Small intestine (tissue), 16 donors: ENCODE measurements around the gene PNN. TPM values are rescaled to one million over a fixed set of nuclear protein-coding genes. Genes with fewer than 3 reads are reported as not detected.
A peak's percentile ranks its signal among the peaks of the same experiment; 100 is the strongest.
"Not testable (repeated sequence)": the region's sequence is repeated elsewhere in the genome, so short reads cannot be mapped to it uniquely, and the experiment has no call there.

ENCODE experiments used
- DNase-seq, 2 donors: peaks; one replicate each; pipeline versions ENCODE4 v3.0.0 to v3.0.0-alpha.2; 2013
- FAIRE-seq: peaks from 2 replicates; lab custom pipeline; 2012; peaks lifted over from hg19 to GRCh38; lab: Jason Lieb, UNC
- H3K27ac ChIP-seq, 3 donors: one replicate each; pipeline ENCODE4 v1.5.1; 2013; ENCODE audit warnings: low read length in 2 of 3, mild to moderate bottlenecking in 2 of 3, control low read depth in 1 of 3, inconsistent platforms in 1 of 3, low read depth in 1 of 3, moderate library complexity in 1 of 3
- H3K27me3 ChIP-seq, 3 donors: one replicate each; pipeline ENCODE4 v1.6.1; 2013; ENCODE audit warnings: low read length in 3 of 3, inconsistent platforms in 1 of 3; ENCODE audit not compliant: control insufficient read depth in 3 of 3, insufficient read depth in 3 of 3
- H3K36me3 ChIP-seq, 3 donors: one replicate each; pipeline ENCODE4 v1.6.1; 2013; ENCODE audit warnings: low read length in 3 of 3, inconsistent platforms in 1 of 3, low read depth in 1 of 3, mild to moderate bottlenecking in 1 of 3, moderate library complexity in 1 of 3; ENCODE audit not compliant: control insufficient read depth in 3 of 3, insufficient read depth in 2 of 3
- H3K4me1 ChIP-seq, 3 donors: one replicate each; pipeline ENCODE4 v1.6.1; 2013; ENCODE audit warnings: low read length in 2 of 3, inconsistent platforms in 1 of 3, low read depth in 1 of 3, mild to moderate bottlenecking in 1 of 3, moderate library complexity in 1 of 3; ENCODE audit not compliant: control insufficient read depth in 3 of 3, insufficient read depth in 2 of 3
- H3K4me3 ChIP-seq, 3 donors: one replicate each; pipeline ENCODE4 v1.5.1; 2013; ENCODE audit warnings: low read length in 3 of 3, control low read depth in 1 of 3, inconsistent platforms in 1 of 3, low read depth in 1 of 3, mild to moderate bottlenecking in 1 of 3, moderate library complexity in 1 of 3
- H3K9me3 ChIP-seq, 2 donors: one replicate each; pipeline ENCODE4 v1.6.1; 2013; ENCODE audit warnings: low read depth in 1 of 2, low read length in 1 of 2; ENCODE audit not compliant: control insufficient read depth in 2 of 2, insufficient read depth in 1 of 2
- WGBS, 3 donors: extraction: QIAGEN DNeasy Blood & Tissue Kit; methylation state at CpG; one replicate each; pipeline ENCODE4 v1.1.7; 2013; 5-methylcytosine and 5-hydroxymethylcytosine counted together
- long read RNA-seq, 10 donors: transcript quantifications; one replicate each; lab custom pipeline, GENCODE V29; 2026
- polyA plus RNA-seq, 4 donors: library from polyadenylated mRNA; stranded (reverse) in 3 of 4; unstranded in 1 of 4; fragments of 200-250 nt in 3 of 4; fragments of 120-200 nt in 1 of 4; gene quantifications; one replicate each; pipeline versions ENCODE4 v1.2.1 to v1.2.3, GENCODE V29; 2013
- donor health status: healthy with polysubstance abuse.
- donor health status: control.
- donor health status: control.
- donor health status: Bipolar disorder and iron deficiency.
- donor health status: healthy.

PNN gene
- 100 to 1,000 TPM in 1 of 4 donors, 10 to 100 TPM in 3; 21.1 to 129 (median 29.2) TPM for polyA plus RNA-seq
- long read RNA-seq, donor 1, result 0 reads
- long read RNA-seq, donor 2, transcript PNN-201 (9 exons, 3,576 nt), result major isoform, 24 of 106 reads
- long read RNA-seq, donor 2, transcript PNN-204 (3 exons, 583 nt), result minor isoform, 10 of 106 reads
- long read RNA-seq, donor 2, partial matches to known transcripts, result 72 of 106 reads
- long read RNA-seq, donor 2, other reads (novel, unspliced or antisense), result 0 of 106 reads
- long read RNA-seq, donor 3, transcript PNN-204 (3 exons, 583 nt), result minor isoform, 5 of 52 reads
- long read RNA-seq, donor 3, transcript PNN-201 (9 exons, 3,576 nt), result major isoform, 24 of 52 reads
- long read RNA-seq, donor 3, partial matches to known transcripts, result 20 of 52 reads
- long read RNA-seq, donor 3, other reads (novel, unspliced or antisense), result 0 of 52 reads
- long read RNA-seq, donor 4, result 0 reads
- long read RNA-seq, donor 5, transcript PNN-204 (3 exons, 583 nt), result major isoform, 5 of 23 reads
- long read RNA-seq, donor 5, transcript PNN-201 (9 exons, 3,576 nt), result major isoform, 5 of 23 reads
- long read RNA-seq, donor 5, partial matches to known transcripts, result 13 of 23 reads
- long read RNA-seq, donor 5, other reads (novel, unspliced or antisense), result 0 of 23 reads
- long read RNA-seq, donor 6, transcript PNN-201 (9 exons, 3,576 nt), result major isoform, 25 of 100 reads
- long read RNA-seq, donor 6, transcript PNN-204 (3 exons, 583 nt), result minor isoform, 8 of 100 reads
- long read RNA-seq, donor 6, partial matches to known transcripts, result 66 of 100 reads
- long read RNA-seq, donor 6, other reads (novel, unspliced or antisense), result 0 of 100 reads
- long read RNA-seq, donor 7, result 0 reads
- long read RNA-seq, donor 8, partial matches to known transcripts, result 0 of 2 reads
- long read RNA-seq, donor 8, other reads (novel, unspliced or antisense), result 0 of 2 reads
- long read RNA-seq, donor 9, transcript PNN-201 (9 exons, 3,576 nt), result major isoform, 13 of 19 reads
- long read RNA-seq, donor 9, transcript PNN-204 (3 exons, 583 nt), result minor isoform, 5 of 19 reads
- long read RNA-seq, donor 9, partial matches to known transcripts, result 0 of 19 reads
- long read RNA-seq, donor 9, other reads (novel, unspliced or antisense), result 0 of 19 reads
- long read RNA-seq, donor 10, transcript PNN-204 (3 exons, 583 nt), result minor isoform, 26 of 102 reads
- long read RNA-seq, donor 10, transcript PNN-201 (9 exons, 3,576 nt), result major isoform, 31 of 102 reads
- long read RNA-seq, donor 10, partial matches to known transcripts, result 42 of 102 reads
- long read RNA-seq, donor 10, other reads (novel, unspliced or antisense), result 0 of 102 reads

GRCh38 chr14:39174560-39175444, at the start of gene PNN:
Gene PNN (plus strand): TSS chr14:39175254. CDS start chr14:39175280, 26 bp downstream.
- H3K36me3 ChIP-seq, result peaks cover 9 to 23% (median 10%) of the 10 kb centered on the region in 3 donors
- no peaks in the 10 kb centered on the region for H3K27me3 ChIP-seq
- H3K9me3 ChIP-seq, result no peaks in the 10 kb centered on the region
- H3K4me1 ChIP-seq, result peaks cover 0 to 9% (median 8%) of the 10 kb centered on the region in 3 donors
- DNase-seq (peak; percentile 99 to 100), FAIRE-seq (no peak)
- WGBS, 3 donors, result 1 to 3% (median 2%) methylated on average over 54 to 56 of the region's 56 CpGs
- peak within 1 kb of the TSS; percentile 76 to 98 (median 91) for H3K4me3 ChIP-seq
- H3K27ac ChIP-seq, result peak within 1 kb of the TSS; percentile 84 to 97 (median 87)

GRCh38 chr14:39137835-39138234, 37.2 kb upstream of the PNN start:
- H3K36me3 ChIP-seq, result peaks cover 0 to 39% (median 4%) of the 10 kb centered on the region in 3 donors
- 96% methylated on average over 8 of the region's 8 CpGs for WGBS, 3 donors
- not testable (repeated sequence) for H3K4me3 ChIP-seq, H3K27me3 ChIP-seq, H3K4me1 ChIP-seq, DNase-seq, FAIRE-seq, H3K27ac ChIP-seq
- peaks cover 0 to 10% of the 10 kb centered on the region in 2 donors for H3K9me3 ChIP-seq

DNA sequence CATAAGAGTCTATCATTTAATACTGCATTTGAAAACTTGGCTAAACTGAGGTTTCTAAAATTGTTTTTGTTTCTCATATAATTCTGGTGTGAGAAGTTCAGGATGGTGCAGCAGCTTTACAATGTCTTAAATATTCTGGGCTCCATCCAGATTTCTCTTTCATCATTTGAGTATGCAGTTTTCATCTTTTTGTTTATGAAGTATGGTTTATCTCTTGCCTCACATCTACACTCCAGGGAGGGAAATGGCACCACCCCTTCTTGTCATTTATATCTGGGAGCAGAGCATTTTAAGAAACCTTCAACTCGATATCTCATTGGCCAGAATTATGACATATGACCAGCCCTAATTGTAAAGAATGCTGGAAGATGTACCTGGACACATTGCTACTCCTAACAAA, 36.6 kb upstream of the PNN start:
- no peaks in the 10 kb centered on the region for H3K27me3 ChIP-seq
- H3K9me3 ChIP-seq, result peaks cover 0 to 10% of the 10 kb centered on the region in 2 donors
- 82 to 100% (median 94%) methylated on average over 1 of the region's 1 CpG for WGBS, 3 donors
- no peak overlapping the region for H3K4me3 ChIP-seq
- no peak overlapping the region for H3K27ac ChIP-seq
- no peak for DNase-seq
- no peaks in the 10 kb centered on the region for H3K4me1 ChIP-seq
- no peak for FAIRE-seq
- H3K36me3 ChIP-seq, result peaks cover 0 to 39% (median 4%) of the 10 kb centered on the region in 3 donors

GRCh38 chr14:39140170-39140569, 34.9 kb upstream of the PNN start:
- no peak overlapping the region for H3K4me3 ChIP-seq
- no peaks in the 10 kb centered on the region for H3K4me1 ChIP-seq
- FAIRE-seq (no peak), DNase-seq (no peak)
- WGBS, 3 donors, result 85 to 92% (median 90%) methylated on average over 3 of the region's 3 CpGs
- peaks cover 0 to 10% of the 10 kb centered on the region in 2 donors for H3K9me3 ChIP-seq
- H3K27me3 ChIP-seq, result no peaks in the 10 kb centered on the region
- H3K36me3 ChIP-seq, result peaks cover 0 to 33% (median 4%) of the 10 kb centered on the region in 3 donors
- no peak overlapping the region for H3K27ac ChIP-seq

DNA sequence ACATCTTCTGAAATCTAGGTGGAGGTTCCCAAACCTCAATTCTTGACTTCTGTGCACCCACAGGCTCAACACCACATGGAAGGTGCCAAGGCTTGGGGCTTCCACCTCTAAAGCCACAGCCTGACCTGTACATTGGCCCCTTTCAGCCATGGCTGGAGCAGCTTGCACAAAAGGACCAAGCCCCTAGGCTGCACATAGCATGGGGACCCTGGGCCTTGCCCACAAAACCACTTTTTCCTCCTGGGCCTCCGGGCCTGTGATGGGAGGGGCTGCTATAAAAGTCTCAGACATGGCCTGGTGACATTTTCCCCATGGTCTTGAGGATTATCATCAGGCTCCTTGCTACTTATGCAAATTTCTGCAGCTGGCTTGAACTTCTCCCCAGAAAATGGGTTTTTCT, 33.4 kb upstream of the PNN start:
- FAIRE-seq, H3K27me3 ChIP-seq, DNase-seq, H3K4me1 ChIP-seq, H3K27ac ChIP-seq, H3K4me3 ChIP-seq: not testable (repeated sequence)
- H3K36me3 ChIP-seq, result peaks cover 0 to 26% (median 4%) of the 10 kb centered on the region in 3 donors
- WGBS, 3 donors, result 85 to 100% (median 93%) methylated on average over 1 of the region's 1 CpG
- H3K9me3 ChIP-seq, result peaks cover 0 to 10% of the 10 kb centered on the region in 2 donors

- not testable (repeated sequence) for H3K27ac ChIP-seq, H3K4me3 ChIP-seq, FAIRE-seq, DNase-seq, H3K4me1 ChIP-seq, H3K27me3 ChIP-seq
- Histone ChIP-seq H3K9me3 (peaks cover 0 to 10% of the 10 kb centered on the region in 2 donors), H3K36me3 (peaks cover 0 to 19% (median 2%) of the 10 kb centered on the region in 3 donors)
- 64 to 77% (median 70%) methylated on average over 2 of the region's 2 CpGs for WGBS, 3 donors
Measured at GRCh38 chr14:39143226-39143625, 31.8 kb upstream of the PNN start.

GRCh38 chr14:39145266-39145966, 29.6 kb upstream of the PNN start:
- no peak overlapping the region for H3K4me3 ChIP-seq
- peak; percentile 14 to 46 for DNase-seq
- H3K27ac ChIP-seq, result no peak overlapping the region
- H3K4me1 ChIP-seq, result no peaks in the 10 kb centered on the region
- peaks cover 0 to 9% (median 6%) of the 10 kb centered on the region in 3 donors for H3K36me3 ChIP-seq
- no peaks in the 10 kb centered on the region for H3K27me3 ChIP-seq
- 64 to 73% (median 73%) methylated on average over 7 of the region's 7 CpGs for WGBS, 3 donors
- no peak for FAIRE-seq
- H3K9me3 ChIP-seq, result peaks cover 0 to 10% of the 10 kb centered on the region in 2 donors
